ENCODE data around the gene INSYN2A. TPM values are rescaled to one million over a fixed set of nuclear protein-coding genes. Genes with fewer than 3 reads are reported as not detected.

Gene INSYN2A
- total RNA-seq, 2 donors from 2014 or later = not detected

DNA sequence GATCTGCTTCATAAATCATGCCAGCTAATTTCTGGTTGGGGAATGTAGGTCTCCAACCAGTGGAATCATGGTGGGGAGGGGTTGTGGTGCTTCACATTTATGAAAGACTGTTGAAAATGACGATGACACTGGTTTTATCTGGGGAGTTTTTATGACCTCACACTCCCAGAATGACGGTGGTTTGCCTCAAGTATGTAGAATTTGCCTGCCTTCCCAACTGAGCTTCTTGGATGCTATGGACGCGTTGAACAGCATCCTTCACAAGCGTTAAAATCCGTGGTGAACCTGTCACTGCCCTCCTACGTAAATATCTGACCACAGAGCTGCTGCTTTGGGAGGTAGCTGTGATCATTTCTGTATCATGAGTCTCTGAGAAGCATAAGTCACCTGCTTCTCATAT lies 3.3 kb downstream of the INSYN2A start:
- ATAC-seq = no peak
- Histone ChIP-seq H3K4me1 (peaks cover 16% of the 10 kb centered on the region), H3K9me3 (no peaks in the 10 kb centered on the region), H3K4me3 (no peak overlapping the region), H3K36me3 (replicated peaks in 1 of 2; ENCODE audit: insufficient read depth in 1 of 2, low read depth in 2 of 2) (no peaks in the 10 kb centered on the region), H3K27me3 (no peaks in the 10 kb centered on the region), H3K27ac (no peak overlapping the region)
- DNase-seq = no peak
- WGBS, 2 donors = 73 to 79% methylated on average over 7 of the region's 7 CpGs
- intact Hi-C loops (cut with DNase I) = no loop called here
- TF ChIP-seq POLR2A (IDR thresholded peaks at IDR 0.05) = no peak
- TF ChIP-seq, protein P1, sequence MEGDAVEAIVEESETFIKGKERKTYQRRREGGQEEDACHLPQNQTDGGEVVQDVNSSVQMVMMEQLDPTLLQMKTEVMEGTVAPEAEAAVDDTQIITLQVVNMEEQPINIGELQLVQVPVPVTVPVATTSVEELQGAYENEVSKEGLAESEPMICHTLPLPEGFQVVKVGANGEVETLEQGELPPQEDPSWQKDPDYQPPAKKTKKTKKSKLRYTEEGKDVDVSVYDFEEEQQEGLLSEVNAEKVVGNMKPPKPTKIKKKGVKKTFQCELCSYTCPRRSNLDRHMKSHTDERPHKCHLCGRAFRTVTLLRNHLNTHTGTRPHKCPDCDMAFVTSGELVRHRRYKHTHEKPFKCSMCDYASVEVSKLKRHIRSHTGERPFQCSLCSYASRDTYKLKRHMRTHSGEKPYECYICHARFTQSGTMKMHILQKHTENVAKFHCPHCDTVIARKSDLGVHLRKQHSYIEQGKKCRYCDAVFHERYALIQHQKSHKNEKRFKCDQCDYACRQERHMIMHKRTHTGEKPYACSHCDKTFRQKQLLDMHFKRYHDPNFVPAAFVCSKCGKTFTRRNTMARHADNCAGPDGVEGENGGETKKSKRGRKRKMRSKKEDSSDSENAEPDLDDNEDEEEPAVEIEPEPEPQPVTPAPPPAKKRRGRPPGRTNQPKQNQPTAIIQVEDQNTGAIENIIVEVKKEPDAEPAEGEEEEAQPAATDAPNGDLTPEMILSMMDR (IDR thresholded peaks at IDR 0.05) = no peak

DNA sequence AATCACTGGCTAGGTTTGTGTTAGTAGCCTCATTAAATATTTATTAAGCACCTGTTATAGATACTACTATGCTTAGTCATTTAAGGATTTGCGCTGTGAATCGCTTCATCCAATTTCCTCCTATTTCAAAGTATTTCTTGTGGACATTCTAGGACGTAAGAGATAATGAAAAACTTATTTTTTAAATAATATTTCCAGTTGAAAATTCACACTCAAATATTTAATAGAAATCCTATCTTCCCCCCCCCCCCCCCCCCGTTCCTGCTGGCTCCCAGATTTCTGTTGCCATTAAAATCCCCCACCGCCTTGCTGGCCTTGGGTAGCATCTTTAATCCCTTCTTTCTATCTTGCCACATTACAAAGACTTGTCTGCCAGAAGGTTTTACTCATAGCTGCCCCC lies 6.0 kb downstream of the INSYN2A start:
- DNase-seq (no peak), ATAC-seq (no peak)
- Histone ChIP-seq H3K27me3 (no peaks in the 10 kb centered on the region), H3K27ac (no peak overlapping the region), H3K4me3 (no peak overlapping the region), H3K36me3 (replicated peaks in 1 of 2; ENCODE audit: insufficient read depth in 1 of 2, low read depth in 2 of 2) (no peaks in the 10 kb centered on the region), H3K4me1 (peaks cover 11% of the 10 kb centered on the region), H3K9me3 (no peaks in the 10 kb centered on the region)
- no peak for TF ChIP-seq POLR2A (IDR thresholded peaks at IDR 0.05)
- TF ChIP-seq, protein P1 (IDR thresholded peaks at IDR 0.05) = no peak
- intact Hi-C loops (cut with DNase I) = no loop called here
- WGBS, 2 donors = 71 to 75% methylated on average over 5 of the region's 5 CpGs

DNA sequence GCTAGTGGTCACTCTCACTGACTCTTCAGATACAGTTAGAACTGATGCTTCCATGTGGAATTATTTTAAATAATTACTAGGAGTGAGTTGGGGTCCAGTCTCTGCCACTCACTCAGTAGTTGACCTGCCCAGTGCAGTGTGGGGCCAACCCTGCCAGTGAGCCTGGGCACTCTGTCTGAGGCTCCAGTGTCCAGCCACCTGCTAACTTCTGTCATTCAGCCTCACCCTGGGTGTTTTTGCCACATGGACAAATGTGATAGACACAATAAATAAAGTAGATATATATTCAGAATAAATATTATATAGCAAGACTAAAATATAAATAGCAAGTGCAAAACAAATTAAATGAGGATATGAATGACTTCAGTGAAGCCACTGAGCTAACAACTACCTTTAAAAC lies 7.2 kb downstream of the INSYN2A start:
- no peaks in the 10 kb centered on the region for H3K9me3 ChIP-seq
- no peaks in the 10 kb centered on the region for H3K36me3 ChIP-seq (replicated peaks in 1 of 2; ENCODE audit: insufficient read depth in 1 of 2, low read depth in 2 of 2)
- TF ChIP-seq POLR2A (IDR thresholded peaks at IDR 0.05) = no peak
- intact Hi-C loops (cut with DNase I) = no loop called here
- DNase-seq (no peak), ATAC-seq (no peak)
- H3K27ac ChIP-seq = no peak overlapping the region
- no peaks in the 10 kb centered on the region for H3K27me3 ChIP-seq
- H3K4me1 ChIP-seq = no peaks in the 10 kb centered on the region
- H3K4me3 ChIP-seq = no peak overlapping the region

DNA sequence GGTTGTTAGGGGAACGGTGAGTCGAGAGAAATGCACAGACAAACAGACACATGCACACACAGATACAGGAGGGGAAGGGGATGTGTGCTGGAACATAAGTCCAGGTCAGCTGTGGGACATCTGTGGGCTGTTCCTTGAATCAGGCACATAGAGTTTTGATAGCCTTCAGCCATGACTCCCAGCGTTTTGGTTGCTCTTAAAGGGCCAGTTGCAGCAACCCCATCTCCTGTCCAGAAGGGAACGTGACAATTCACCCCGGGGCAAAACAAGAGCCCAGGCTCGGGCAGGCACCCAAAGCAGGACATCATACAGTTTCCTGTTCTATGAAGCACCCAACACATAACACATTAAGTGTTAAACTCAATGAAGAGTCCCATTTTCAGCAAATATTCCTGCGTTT lies 9.6 kb downstream of the INSYN2A start:
- intact Hi-C loops (cut with DNase I) = no loop called here

DNA sequence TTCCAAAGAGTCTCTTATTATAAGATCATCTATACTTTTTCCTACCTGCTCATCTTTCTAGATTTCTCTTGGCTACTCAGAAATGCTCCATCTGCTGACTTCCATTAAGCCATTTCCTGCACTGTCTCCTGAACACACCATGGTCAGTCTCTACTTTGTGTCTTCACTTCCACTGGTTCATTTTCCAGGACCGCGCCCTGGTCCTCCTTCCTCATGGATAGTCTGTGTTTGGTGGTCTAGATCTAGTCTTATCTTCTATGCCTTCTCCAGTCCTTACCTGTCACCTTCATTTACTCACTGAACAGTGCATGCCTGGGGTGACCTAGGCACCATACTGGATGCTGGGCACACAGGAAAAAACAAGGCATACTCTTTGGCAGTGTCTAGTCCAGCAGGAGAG lies 11.8 kb downstream of the INSYN2A start:
- WGBS, 2 donors = 92 to 97% methylated on average over 2 of the region's 2 CpGs
- H3K9me3 ChIP-seq = no peaks in the 10 kb centered on the region
- H3K4me1 ChIP-seq = no peaks in the 10 kb centered on the region
- ATAC-seq = no peak
- H3K27me3 ChIP-seq = no peaks in the 10 kb centered on the region
- TF ChIP-seq, protein P1 (IDR thresholded peaks at IDR 0.05) = no peak
- no peak for TF ChIP-seq POLR2A (IDR thresholded peaks at IDR 0.05)
- no peak overlapping the region for H3K27ac ChIP-seq
- intact Hi-C loops (cut with DNase I) = no loop called here
- DNase-seq = no peak
- no peaks in the 10 kb centered on the region for H3K36me3 ChIP-seq (replicated peaks in 1 of 2; ENCODE audit: insufficient read depth in 1 of 2, low read depth in 2 of 2)
- no peak overlapping the region for H3K4me3 ChIP-seq

More for the DNA sequence above, 9.6 kb downstream of the INSYN2A start:
- Histone ChIP-seq H3K4me3 (no peak overlapping the region), H3K27ac (no peak overlapping the region), H3K36me3 (replicated peaks in 1 of 2; ENCODE audit: insufficient read depth in 1 of 2, low read depth in 2 of 2) (no peaks in the 10 kb centered on the region), H3K27me3 (no peaks in the 10 kb centered on the region), H3K4me1 (no peaks in the 10 kb centered on the region), H3K9me3 (no peaks in the 10 kb centered on the region)
- TF ChIP-seq POLR2A (IDR thresholded peaks at IDR 0.05) = no peak
- TF ChIP-seq, protein P1 (IDR thresholded peaks at IDR 0.05) = no peak
- DNase-seq (no peak), ATAC-seq (no peak)
- 79 to 86% methylated on average over 7 of the region's 7 CpGs for WGBS, 2 donors

Measured in body of pancreas (tissue), 4 donors.